ENCODE results near the gene PRDM16. TPM values are rescaled to one million over a fixed set of nuclear protein-coding genes. Genes with fewer than 3 reads are reported as not detected.

PRDM16 gene
- total and polyA plus RNA-seq, 2 of the 13 experiments (the other 11 are each of a cell fraction or from before 2014, with no cell fraction given): 0.15 to 0.81 TPM

GRCh38 chr1:3323021-3323795 lies 254.2 kb downstream of the PRDM16 start (continued):
- TF ChIP-seq MLLT10 (CRISPR knock-in tag; IDR thresholded peaks at IDR 0.05) (no peak), ETV5 (CRISPR knock-in tag; IDR thresholded peaks at IDR 0.05; ENCODE audit: borderline replicate concordance) (no peak; the same call in 1 of the 2 replicates), SMAD9 (CRISPR knock-in tag; IDR thresholded peaks at IDR 0.05) (no peak), PRDM4 (CRISPR knock-in tag; IDR thresholded peaks at IDR 0.05; ENCODE audit: borderline replicate concordance) (no peak), KDM3A (CRISPR knock-in tag; IDR thresholded peaks at IDR 0.05; ENCODE audit: low read depth) (peak; percentile 44; the same call in 1 of the 2 replicates), FOXM1 (CRISPR knock-in tag; IDR thresholded peaks at IDR 0.05) (no peak), ZNF839 (CRISPR knock-in tag; IDR thresholded peaks at IDR 0.05; ENCODE audit: borderline replicate concordance) (peak; percentile 87), ZBTB46 (CRISPR knock-in tag; IDR thresholded peaks at IDR 0.05; ENCODE audit: borderline replicate concordance) (no peak), ZNF576 (CRISPR knock-in tag; IDR thresholded peaks at IDR 0.05) (no peak), MYNN (CRISPR knock-in tag; IDR thresholded peaks at IDR 0.05; ENCODE audit: low read depth) (no peak), YY1 (IDR thresholded peaks at IDR 0.05; ENCODE audit: insufficient read depth, insufficient replicate concordance, low read depth, low read length) (no peak), SP1 (IDR thresholded peaks at IDR 0.05) (no peak), SP1 (CRISPR knock-in tag; IDR thresholded peaks at IDR 0.05) (no peak), ZNF530 (CRISPR knock-in tag; IDR thresholded peaks at IDR 0.05; ENCODE audit: low read depth) (no peak), ZNF512 (CRISPR knock-in tag; IDR thresholded peaks at IDR 0.05) (no peak), ZGPAT (CRISPR knock-in tag; IDR thresholded peaks at IDR 0.05) (peak; percentile 60), ISX (CRISPR knock-in tag; conservative IDR thresholded peaks at IDR 0.05) (no peak), TRIM22 (IDR thresholded peaks at IDR 0.05) (no peak), ZNF550 (CRISPR knock-in tag; IDR thresholded peaks at IDR 0.05; ENCODE audit: borderline replicate concordance) (peak; percentile 69; the same call in 1 of the 2 replicates)
